Fibroblast of skin of left biceps (primary cell): ENCODE measurements around the gene HOMER1.
A peak's percentile ranks its signal among the peaks of the same experiment; 100 is the strongest.

Source experiments
- DNase-seq, 2 experiments: peaks; one replicate each; pipeline ENCODE4 v3.0.0-alpha.2; 2013; ENCODE audit warnings: low read depth in 2 of 2

Gene HOMER1

GRCh38 chr5:79489773-79490172 is 24.2 kb downstream of the HOMER1 start:
- DNase-seq, result no peak

GRCh38 chr5:79488775-79489174 is 25.2 kb downstream of the HOMER1 start:
- DNase-seq, result peak; percentile 20 to 29

GRCh38 chr5:79488058-79488457 is 25.9 kb downstream of the HOMER1 start:
- no peak for DNase-seq

GRCh38 chr5:79487251-79487650 is 26.7 kb downstream of the HOMER1 start:
- no peak for DNase-seq

- no peak for DNase-seq
These were observed 27.8 kb downstream of the HOMER1 start for GRCh38 chr5:79486116-79486515.

- no peak for DNase-seq
These were observed 29.2 kb downstream of the HOMER1 start for GRCh38 chr5:79484731-79485130.

- no peak for DNase-seq
These were observed 32.4 kb downstream of the HOMER1 start for GRCh38 chr5:79481574-79481973.

GRCh38 chr5:79480991-79481390 is 32.9 kb downstream of the HOMER1 start:
- DNase-seq, result no peak

GRCh38 chr5:79475152-79475466 is 38.8 kb downstream of the HOMER1 start:
- no peak for DNase-seq

- no peak for DNase-seq
These were observed 39.4 kb downstream of the HOMER1 start for GRCh38 chr5:79474367-79475151.

GRCh38 chr5:79471556-79471955 is 42.4 kb downstream of the HOMER1 start:
- DNase-seq, result no peak

GRCh38 chr5:79464695-79465332 is 49.1 kb downstream of the HOMER1 start:
- no peak for DNase-seq

- no peak for DNase-seq
These were observed 49.7 kb downstream of the HOMER1 start for GRCh38 chr5:79464278-79464677.

- DNase-seq, result no peak
These were observed 54.3 kb downstream of the HOMER1 start for GRCh38 chr5:79459626-79460025.

- no peak for DNase-seq
These were observed 56.9 kb downstream of the HOMER1 start for GRCh38 chr5:79456890-79457583.

GRCh38 chr5:79456400-79456799 is 57.5 kb downstream of the HOMER1 start:
- DNase-seq, result no peak

GRCh38 chr5:79454043-79454442 is 59.9 kb downstream of the HOMER1 start:
- no peak for DNase-seq

GRCh38 chr5:79448336-79448735 is 65.6 kb downstream of the HOMER1 start:
- peak; percentile 37 to 43 for DNase-seq

GRCh38 chr5:79436821-79437220 is 77.1 kb downstream of the HOMER1 start:
- DNase-seq, result no peak

GRCh38 chr5:79436224-79436623 is 77.7 kb downstream of the HOMER1 start:
- DNase-seq, result peak; percentile 81 to 83

- no peak for DNase-seq
These were observed 83.7 kb downstream of the HOMER1 start for GRCh38 chr5:79430196-79430595.

GRCh38 chr5:79423296-79423695 is 90.6 kb downstream of the HOMER1 start:
- peak in 1 of 2 experiments; percentile 15 for DNase-seq

- DNase-seq, result no peak
These were observed 93.7 kb downstream of the HOMER1 start for GRCh38 chr5:79420248-79420647.
